DMS153 treated with DMSO at 0.1 percent for 48 hours (cell line): Measurements from ENCODE around the gene SCAF1.

Source experiments
- DNase-seq: peaks from one replicate; lab custom pipeline; 2025; ENCODE audit not compliant: unreplicated experiment; lab: John Stamatoyannopoulos, UW

Gene SCAF1

GRCh38 chr19:49684983-49685553 lies 43.1 kb downstream of the SCAF1 start:
- DNase-seq: no peak

DNA sequence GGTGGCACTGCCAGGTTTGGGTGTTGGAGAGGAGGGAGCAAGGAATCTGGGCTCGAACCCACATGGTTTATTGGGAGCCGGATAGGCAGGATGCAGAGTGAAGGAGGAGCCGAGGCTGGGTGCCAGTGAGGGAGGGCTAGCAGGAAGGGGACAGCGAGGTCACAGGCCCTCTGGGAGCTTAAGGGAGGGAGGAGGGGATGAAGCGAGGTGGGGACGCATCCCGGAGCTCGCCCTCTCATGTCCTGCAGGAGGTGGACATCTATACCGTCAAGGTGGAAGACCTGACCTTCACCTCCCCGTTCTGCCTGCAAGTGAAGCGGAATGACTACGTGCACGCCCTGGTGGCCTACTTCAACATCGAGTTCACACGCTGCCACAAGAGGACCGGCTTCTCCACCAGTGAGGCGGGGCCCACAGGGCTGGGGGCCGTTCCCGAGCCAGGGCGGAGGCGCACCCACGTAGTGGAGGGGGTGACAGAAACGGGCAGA lies 43.9 kb downstream of the SCAF1 start:
- no peak for DNase-seq

DNA sequence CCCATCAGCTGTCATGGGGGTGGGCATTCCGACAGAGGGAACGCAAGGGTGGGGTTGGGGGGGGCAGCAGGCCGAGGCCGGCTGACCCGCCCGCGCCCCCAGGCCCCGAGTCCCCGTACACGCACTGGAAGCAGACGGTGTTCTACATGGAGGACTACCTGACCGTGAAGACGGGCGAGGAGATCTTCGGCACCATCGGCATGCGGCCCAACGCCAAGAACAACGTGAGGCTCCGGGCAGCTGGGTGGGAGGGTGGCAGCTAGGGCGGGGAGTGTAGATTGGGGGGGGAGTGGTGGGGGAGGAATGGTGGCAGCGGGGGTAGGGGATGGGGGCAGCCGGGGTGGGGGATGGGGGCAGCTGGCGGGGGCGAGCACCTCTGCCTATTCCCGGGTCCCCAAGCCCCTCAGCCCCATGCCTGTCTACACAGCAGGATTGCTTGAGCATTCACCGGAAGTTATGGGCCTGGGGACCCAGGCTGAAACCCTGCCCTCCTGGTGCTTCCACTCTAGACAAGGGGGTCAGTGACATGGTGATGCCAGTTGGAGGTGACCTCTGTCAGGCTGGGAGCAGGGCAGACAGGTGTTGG lies 44.6 kb downstream of the SCAF1 start:
- no peak for DNase-seq

- DNase-seq: no peak
These were observed 45.1 kb downstream of the SCAF1 start for GRCh38 chr19:49687150-49687549.

DNA sequence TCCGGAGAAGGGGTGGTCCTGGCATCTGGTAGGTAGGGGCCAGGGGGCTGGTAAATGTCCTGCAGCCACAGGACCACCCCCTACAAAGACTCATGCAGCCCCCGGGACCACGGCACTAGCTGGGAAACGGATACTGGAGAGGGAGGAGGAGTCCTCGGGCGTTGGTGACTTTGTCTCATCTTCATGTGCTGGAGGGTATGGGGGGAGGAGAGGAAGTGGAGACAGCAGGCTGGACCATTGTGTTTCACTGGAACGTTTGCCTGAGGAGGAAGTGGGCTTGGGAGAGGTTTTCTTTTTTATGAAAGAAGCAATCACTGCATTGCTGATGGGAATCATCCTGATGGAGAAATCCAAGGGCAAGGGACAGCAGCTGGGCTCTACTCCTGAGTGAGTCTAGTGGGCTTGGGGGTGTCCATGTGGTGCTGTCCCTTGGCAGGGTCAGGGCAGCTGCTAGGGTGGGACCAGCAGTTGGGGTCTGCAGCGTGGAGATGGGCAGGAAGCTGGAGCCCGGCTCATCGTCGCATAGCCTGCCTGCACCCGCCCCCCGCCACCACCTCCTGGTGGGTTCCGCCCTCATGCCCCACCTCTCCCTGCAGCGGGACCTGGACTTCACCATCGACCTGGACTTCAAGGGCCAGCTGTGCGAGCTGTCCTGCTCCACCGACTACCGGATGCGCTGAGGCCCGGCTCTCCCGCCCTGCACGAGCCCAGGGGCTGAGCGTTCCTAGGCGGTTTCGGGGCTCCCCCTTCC lies 45.7 kb downstream of the SCAF1 start:
- DNase-seq: no peak

- DNase-seq: no peak
These were observed 46.6 kb downstream of the SCAF1 start for GRCh38 chr19:49688531-49689132.

DNA sequence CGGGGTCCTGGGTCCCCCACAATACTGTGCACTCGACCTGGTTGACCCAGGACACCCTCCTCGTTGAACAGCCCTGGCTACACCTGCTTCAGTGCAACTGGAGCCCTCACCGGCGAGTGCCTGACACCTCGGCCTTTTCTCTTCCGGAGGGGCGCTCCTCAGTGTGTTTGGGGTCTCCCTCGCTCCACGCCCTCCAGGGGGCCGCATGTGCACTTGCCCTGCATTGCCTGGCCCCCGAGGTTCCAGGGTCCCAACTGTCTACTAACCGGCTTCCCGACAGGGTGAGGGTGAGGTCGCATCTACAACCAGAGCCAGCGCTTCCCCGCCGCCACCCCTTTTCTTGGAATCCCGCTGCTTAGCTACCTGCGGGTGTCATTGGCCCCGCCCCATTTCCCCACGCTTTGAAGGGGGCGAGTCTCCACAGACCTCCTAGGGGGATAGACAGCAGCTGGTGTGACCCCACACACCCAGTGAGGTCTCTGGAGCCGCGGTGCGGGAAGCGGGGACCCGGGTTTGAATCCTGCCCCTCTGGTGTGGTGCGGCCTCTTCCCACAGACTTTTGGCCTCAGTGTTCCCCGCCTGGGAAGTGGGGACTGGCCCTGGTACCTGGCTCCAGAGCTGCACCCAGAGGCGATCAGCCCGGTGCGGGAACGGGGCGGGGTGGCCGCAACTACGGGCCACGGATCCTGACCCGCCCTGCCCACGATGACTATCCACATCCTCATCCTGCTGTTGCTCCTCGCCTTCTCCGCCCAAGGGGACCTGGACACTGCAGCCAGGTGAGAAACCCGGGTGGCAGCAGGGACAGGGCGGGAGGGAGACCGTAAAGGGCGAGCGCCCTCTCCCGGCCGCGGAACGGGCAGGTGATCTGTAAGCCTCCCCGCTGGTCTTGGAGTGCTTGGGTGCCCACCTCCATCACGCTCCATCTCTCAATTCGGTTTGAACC lies 47.4 kb downstream of the SCAF1 start, which contains the start of gene ADM5:
TSS of gene ADM5 (plus strand) at position 462 of the 946 bp plus-strand sequence. CDS start at position 706, 244 bp downstream.
- no peak for DNase-seq

- peak; percentile 33 for DNase-seq
These were observed 48.2 kb downstream of the SCAF1 start for GRCh38 chr19:49690079-49690655.

- DNase-seq: peak; percentile 81
These were observed 48.7 kb downstream of the SCAF1 start, which contains the start of gene CPT1C for GRCh38 chr19:49690656-49691242. Gene CPT1C, plus strand, starts transcription at chr19:49691116. Its CDS starts 1,137 bp downstream, at chr19:49692253.

DNA sequence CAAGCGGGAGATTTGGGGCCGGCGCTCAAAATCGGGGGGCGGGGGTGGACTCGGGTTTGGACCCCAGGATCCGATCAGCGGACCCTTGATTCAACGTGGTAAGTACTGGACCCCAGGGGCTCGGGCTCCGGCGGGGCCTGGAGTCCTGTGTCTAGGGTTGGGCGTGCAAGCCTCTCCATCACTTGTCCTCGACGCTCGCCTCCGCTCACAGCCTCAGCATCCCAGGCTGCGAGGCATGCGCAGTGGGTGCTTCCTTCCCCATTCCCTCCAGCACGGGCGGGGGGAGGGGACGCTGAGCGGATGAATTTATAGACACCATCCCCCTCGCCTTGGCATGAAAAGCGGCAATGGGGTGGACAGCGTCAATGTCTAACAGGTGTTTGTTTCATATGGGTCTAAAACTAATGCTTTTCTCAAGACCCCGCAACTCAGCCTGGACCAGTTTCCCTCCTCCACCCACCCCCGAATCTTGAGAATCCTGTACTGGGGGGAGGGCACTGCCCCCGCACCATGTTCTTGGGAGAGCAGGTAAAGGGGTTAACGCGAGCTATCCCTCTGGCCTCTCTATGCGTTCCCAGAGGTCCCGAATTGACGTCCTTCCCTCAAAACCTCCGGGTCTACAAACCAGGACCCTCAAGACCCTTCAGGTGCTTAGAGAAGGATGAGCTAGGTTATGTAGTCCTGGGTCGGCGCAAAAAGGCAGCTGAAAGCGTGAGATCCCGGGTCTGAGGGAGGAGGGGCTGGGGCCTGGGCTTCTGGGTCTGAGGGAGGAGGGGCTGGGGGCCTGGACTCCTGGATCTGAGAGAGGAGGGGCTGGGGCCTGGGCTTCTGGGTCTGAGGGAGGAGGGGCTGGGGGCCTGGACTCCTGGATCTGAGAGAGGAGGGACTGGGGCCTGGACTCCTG lies 49.5 kb downstream of the SCAF1 start:
- DNase-seq: peak; percentile 42

DNA sequence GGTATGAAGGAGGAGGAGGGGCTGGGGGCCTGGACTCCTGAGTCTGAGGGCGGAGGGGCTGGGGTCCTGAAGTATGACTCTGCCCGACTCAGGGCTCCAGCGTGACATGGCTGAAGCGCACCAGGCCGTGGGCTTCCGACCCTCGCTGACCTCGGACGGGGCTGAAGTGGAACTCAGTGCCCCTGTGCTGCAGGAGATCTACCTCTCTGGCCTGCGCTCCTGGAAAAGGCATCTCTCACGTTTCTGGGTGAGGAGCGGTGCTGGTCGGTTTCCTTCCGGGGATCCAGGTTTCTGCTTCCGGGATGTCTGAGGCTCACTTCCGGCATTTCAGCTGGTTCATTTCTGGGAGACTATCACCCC lies 50.1 kb downstream of the SCAF1 start:
- no peak for DNase-seq

GRCh38 chr19:49696115-49696514 lies 54.1 kb downstream of the SCAF1 start:
- no peak for DNase-seq

- DNase-seq: no peak
These were observed 54.9 kb downstream of the SCAF1 start for GRCh38 chr19:49696865-49697264.

- no peak for DNase-seq
These were observed 57.4 kb downstream of the SCAF1 start for GRCh38 chr19:49699364-49699763.

DNA sequence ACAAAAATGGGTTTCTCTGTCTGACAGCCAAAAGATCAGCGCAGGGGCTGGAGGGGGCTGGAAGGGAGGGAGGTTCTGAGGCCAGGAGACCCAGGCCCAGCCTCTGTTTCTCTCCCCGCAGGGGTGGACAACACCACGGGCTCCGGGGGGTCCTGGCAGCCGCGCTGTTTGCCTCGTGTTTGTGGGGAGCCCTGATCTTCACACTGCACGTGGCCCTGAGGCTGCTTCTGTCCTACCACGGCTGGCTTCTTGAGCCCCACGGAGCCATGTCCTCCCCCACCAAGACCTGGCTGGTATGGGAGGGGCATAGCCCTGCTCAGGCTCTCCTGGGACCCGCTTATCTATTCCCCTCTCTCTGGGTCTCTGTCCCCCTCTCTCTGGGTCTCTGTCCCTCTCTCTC lies 58.6 kb downstream of the SCAF1 start:
- no peak for DNase-seq

DNA sequence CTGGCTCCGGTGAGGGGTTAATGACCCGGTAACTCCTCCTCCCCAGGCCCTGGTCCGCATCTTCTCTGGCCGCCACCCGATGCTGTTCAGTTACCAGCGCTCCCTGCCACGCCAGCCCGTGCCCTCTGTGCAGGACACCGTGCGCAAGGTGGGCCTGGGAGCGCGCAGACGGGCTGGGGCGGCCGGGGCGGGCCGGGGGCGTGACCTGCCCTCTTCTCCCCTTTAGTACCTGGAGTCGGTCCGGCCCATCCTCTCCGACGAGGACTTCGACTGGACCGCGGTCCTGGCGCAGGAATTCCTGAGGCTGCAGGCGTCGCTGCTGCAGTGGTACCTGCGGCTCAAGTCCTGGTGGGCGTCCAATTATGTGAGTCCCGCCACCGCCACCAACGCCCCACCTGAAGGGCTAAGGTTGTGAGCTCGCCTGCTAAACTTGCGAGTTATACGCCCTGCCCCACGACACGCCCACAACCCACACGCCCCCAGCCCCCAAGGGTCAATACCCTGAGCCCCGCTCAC lies 59.3 kb downstream of the SCAF1 start:
- DNase-seq: no peak

DNA sequence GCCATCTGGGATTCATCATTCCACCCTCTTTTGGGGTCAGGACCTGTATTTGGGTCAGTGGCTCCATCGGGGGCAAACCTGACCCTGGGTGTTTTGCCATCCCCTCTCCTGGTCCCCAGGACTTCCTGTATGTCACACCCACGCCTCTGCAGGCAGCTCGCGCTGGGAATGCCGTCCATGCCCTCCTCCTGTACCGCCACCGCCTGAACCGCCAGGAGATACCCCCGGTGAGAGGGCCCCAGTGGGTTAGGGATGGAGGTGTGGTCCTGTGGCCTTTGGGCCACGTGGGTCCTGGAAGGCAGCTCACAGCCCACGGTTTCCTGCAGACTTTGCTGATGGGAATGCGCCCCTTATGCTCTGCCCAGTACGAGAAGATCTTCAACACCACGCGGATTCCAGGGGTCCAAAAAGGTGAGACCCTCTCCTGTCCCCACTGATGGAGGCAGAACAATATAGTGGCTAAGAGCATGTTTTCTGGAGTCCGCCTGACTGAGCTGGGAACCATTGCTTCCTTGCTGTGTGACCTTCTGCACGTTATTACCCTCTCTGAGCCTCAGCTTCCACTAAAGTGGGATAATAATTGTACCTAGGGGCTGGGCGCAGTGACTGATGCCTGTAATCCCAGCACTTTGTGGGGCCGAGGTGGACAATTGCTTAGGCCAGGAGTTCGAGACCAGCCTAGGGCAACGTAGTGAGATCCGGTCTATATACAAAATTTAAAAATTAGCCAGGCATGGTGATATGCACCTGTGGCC lies 63.1 kb downstream of the SCAF1 start:
- no peak for DNase-seq

DNA sequence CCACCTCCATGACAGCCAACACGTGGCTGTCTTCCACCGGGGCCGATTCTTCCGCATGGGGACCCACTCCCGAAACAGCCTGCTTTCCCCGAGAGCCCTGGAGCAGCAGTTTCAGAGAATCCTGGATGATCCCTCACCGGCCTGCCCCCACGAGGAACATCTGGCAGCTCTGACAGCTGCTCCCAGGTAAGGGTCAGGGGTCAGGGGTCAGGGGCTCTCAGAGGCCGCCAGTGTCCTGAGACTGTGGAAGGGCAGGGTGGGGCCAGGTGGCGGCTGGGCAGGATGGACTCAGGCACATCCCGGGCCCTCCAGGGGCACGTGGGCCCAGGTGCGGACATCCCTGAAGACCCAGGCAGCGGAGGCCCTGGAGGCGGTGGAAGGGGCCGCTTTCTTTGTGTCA lies 63.9 kb downstream of the SCAF1 start:
- no peak for DNase-seq
